H9 (cell line): Measurements from ENCODE around the gene UGT2B17. TPM values are rescaled to one million over a fixed set of nuclear protein-coding genes. Genes with fewer than 3 reads are reported as not detected.

Source experiments
- DNase-seq: peaks from one replicate; pipeline ENCODE4 v3.0.0-alpha.2; 2017
- H2AFZ ChIP-seq: one replicate; pipeline ENCODE4 v1.6.1; 2013; ENCODE audit warnings: mild to moderate bottlenecking, low read length, control low read depth, moderate library complexity
- H2AK5ac ChIP-seq: 2 replicates; pipeline ENCODE4 v1.6.1; 2013; ENCODE audit warnings: low read length, control low read depth, mixed read lengths; ENCODE audit not compliant: insufficient read length
- H2BK120ac ChIP-seq: one replicate; pipeline ENCODE4 v1.6.1; 2013; ENCODE audit warnings: low read depth, mild to moderate bottlenecking, low read length, control low read depth, inconsistent platforms; ENCODE audit not compliant: poor library complexity, severe bottlenecking
- H2BK12ac ChIP-seq: 2 replicates; pipeline ENCODE4 v1.6.1; 2013; ENCODE audit warnings: low read length, control low read depth, mixed read lengths, low read depth; ENCODE audit not compliant: insufficient read length
- H2BK15ac ChIP-seq: 2 replicates; pipeline ENCODE4 v1.6.1; 2013; ENCODE audit warnings: low read depth, low read length, control low read depth
- H2BK20ac ChIP-seq: one replicate; pipeline ENCODE4 v1.6.1; 2013; ENCODE audit warnings: low read depth, mild to moderate bottlenecking, low read length, control low read depth, inconsistent platforms; ENCODE audit not compliant: poor library complexity, severe bottlenecking
- H2BK5ac ChIP-seq: 2 replicates; pipeline ENCODE4 v1.6.1; 2013; ENCODE audit warnings: low read length, control low read depth, mixed read lengths; ENCODE audit not compliant: insufficient read length
- H3K14ac ChIP-seq: 2 replicates; pipeline ENCODE4 v1.6.1; 2013; ENCODE audit warnings: low read length, control low read depth; ENCODE audit not compliant: insufficient read depth
- H3K18ac ChIP-seq: 2 replicates; pipeline ENCODE4 v1.6.1; 2013; ENCODE audit warnings: low read depth, mild to moderate bottlenecking, mixed read lengths, low read length, control low read depth; ENCODE audit not compliant: insufficient read length
- H3K23ac ChIP-seq: 2 replicates; pipeline ENCODE4 v1.6.1; 2013; ENCODE audit warnings: low read length, control low read depth, mixed read lengths, low read depth; ENCODE audit not compliant: insufficient read length
- H3K23me2 ChIP-seq: 2 replicates; pipeline ENCODE4 v1.6.1; 2013; ENCODE audit warnings: low read depth, mild to moderate bottlenecking, mixed read lengths, low read length, control low read depth; ENCODE audit not compliant: insufficient read length, poor library complexity, severe bottlenecking
- H3K27ac ChIP-seq: 2 replicates; pipeline ENCODE4 v1.5.1; 2013; ENCODE audit warnings: low read length, control low read depth, mixed read lengths, low read depth; ENCODE audit not compliant: insufficient read length
- H3K27me3 ChIP-seq: 2 replicates; pipeline ENCODE4 v1.6.1; 2013; ENCODE audit warnings: low read length, control low read depth, inconsistent platforms; ENCODE audit not compliant: insufficient read depth
- H3K4ac ChIP-seq: 2 replicates; pipeline ENCODE4 v1.6.1; 2013; ENCODE audit warnings: low read depth, mild to moderate bottlenecking, control low read depth, inconsistent platforms, low read length, moderate library complexity
- H3K4me1 ChIP-seq: 2 replicates; pipeline ENCODE4 v1.6.1; 2013; ENCODE audit warnings: low read length, control low read depth, inconsistent platforms; ENCODE audit not compliant: insufficient read depth
- H3K4me2 ChIP-seq: 2 replicates; pipeline ENCODE4 v1.6.1; 2013; ENCODE audit warnings: low read length, control low read depth, mixed read lengths; ENCODE audit not compliant: insufficient read length, insufficient read depth
- H3K56ac ChIP-seq: 2 replicates; pipeline ENCODE4 v1.6.1; 2013; ENCODE audit warnings: low read depth, mild to moderate bottlenecking, mixed read lengths, low read length, control low read depth; ENCODE audit not compliant: insufficient read length
- H3K79me1 ChIP-seq: 2 replicates; pipeline ENCODE4 v1.6.1; 2013; ENCODE audit warnings: low read depth, mild to moderate bottlenecking, moderate library complexity, low read length, control low read depth, inconsistent platforms; ENCODE audit not compliant: insufficient read depth, poor library complexity, severe bottlenecking
- H3K79me2 ChIP-seq: 2 replicates; pipeline ENCODE4 v1.6.1; 2013; ENCODE audit warnings: low read length, control low read depth, inconsistent platforms; ENCODE audit not compliant: insufficient read depth
- H3K9ac ChIP-seq: 2 replicates; pipeline ENCODE4 v1.6.1; 2013; ENCODE audit warnings: low read length, control low read depth, mixed read lengths; ENCODE audit not compliant: insufficient read length; ENCODE audit errors: extremely low read depth
- H3K9me3 ChIP-seq: one replicate; pipeline ENCODE4 v1.6.1; 2013; ENCODE audit warnings: low read depth, low read length, inconsistent platforms; ENCODE audit not compliant: control insufficient read depth
- H3T11ph ChIP-seq: one replicate; pipeline ENCODE4 v1.6.1; 2013; ENCODE audit warnings: mild to moderate bottlenecking, low read length, control low read depth, inconsistent platforms
- H4K20me1 ChIP-seq: one replicate; pipeline ENCODE4 v1.6.1; 2013; ENCODE audit not compliant: control insufficient read depth, insufficient read length, insufficient read depth
- H4K5ac ChIP-seq: 2 replicates; pipeline ENCODE4 v1.6.1; 2013; ENCODE audit warnings: low read depth, mild to moderate bottlenecking, mixed read lengths, low read length, control low read depth; ENCODE audit not compliant: insufficient read length
- H4K8ac ChIP-seq: replicated peaks from 2 replicates; pipeline ENCODE4 v1.6.1; 2013; ENCODE audit warnings: low read length, control low read depth, mixed read lengths, low read depth; ENCODE audit not compliant: insufficient read length
- H4K91ac ChIP-seq: 2 replicates; pipeline ENCODE4 v1.6.1; 2013; ENCODE audit warnings: low read depth, mild to moderate bottlenecking, moderate library complexity, mixed read lengths, low read length, control low read depth; ENCODE audit not compliant: insufficient read length
- H3K27ac Mint-ChIP-seq, 3 experiments: 2 replicates in 2 of 3; 3 replicates in 1 of 3; pipeline ENCODE4 v1.8.0; 2020 to 2021; ENCODE audit warnings: mixed read lengths in 3 of 3, mild to moderate bottlenecking in 1 of 3, moderate library complexity in 1 of 3
- H3K27me3 Mint-ChIP-seq: 2 replicates; pipeline ENCODE4 v1.8.0; 2021; ENCODE audit warnings: low read depth, mild to moderate bottlenecking, moderate library complexity, mixed read lengths
- H3K36me3 Mint-ChIP-seq, 3 experiments: 2 replicates in 2 of 3; 3 replicates in 1 of 3; pipeline ENCODE4 v1.8.0; 2020 to 2021; ENCODE audit warnings: low read depth in 3 of 3, mixed read lengths in 3 of 3; ENCODE audit not compliant: insufficient read depth in 1 of 3
- H3K4me1 Mint-ChIP-seq, 2 experiments: 2 replicates each; pipeline ENCODE4 v1.8.0; 2020; ENCODE audit warnings: mixed read lengths in 2 of 2
- H3K4me3 Mint-ChIP-seq, 2 experiments: 2 replicates in 1 of 2; 3 replicates in 1 of 2; pipeline ENCODE4 v1.8.0; 2020 to 2021; ENCODE audit warnings: mild to moderate bottlenecking in 2 of 2, mixed read lengths in 2 of 2, moderate library complexity in 1 of 2
- H3K9me3 Mint-ChIP-seq, 2 experiments: 2 replicates in 1 of 2; 3 replicates in 1 of 2; pipeline ENCODE4 v1.8.0; 2020; ENCODE audit warnings: mild to moderate bottlenecking in 2 of 2, mixed read lengths in 2 of 2, moderate library complexity in 1 of 2
- WGBS: extraction: QIAGEN DNeasy Blood & Tissue Kit; methylation state at CpG from one replicate; pipeline ENCODE4 v1.1.7; 2013; ENCODE audit warnings: missing lambda C conversion rate, low lambda C conversion rate, mixed read lengths; ENCODE audit not compliant: insufficient read length; ENCODE audit errors: extremely low coverage; 5-methylcytosine and 5-hydroxymethylcytosine counted together
- total RNA-seq: library from RNA; stranded (reverse); gene quantifications from 2 replicates; pipeline ENCODE4 v1.2.1, GENCODE V29; 2021
- TF ChIP-seq, protein P1 (sequence below): fragments of 200-600 bp; sonication (generic); conservative IDR thresholded peaks from 3 replicates; pipeline ENCODE4 v1.8.0; 2021; ENCODE audit warnings: antibody characterized with exemption, mild to moderate bottlenecking

UGT2B17 gene
- total RNA-seq, 1 experiment from 2014 or later: not detected

DNA sequence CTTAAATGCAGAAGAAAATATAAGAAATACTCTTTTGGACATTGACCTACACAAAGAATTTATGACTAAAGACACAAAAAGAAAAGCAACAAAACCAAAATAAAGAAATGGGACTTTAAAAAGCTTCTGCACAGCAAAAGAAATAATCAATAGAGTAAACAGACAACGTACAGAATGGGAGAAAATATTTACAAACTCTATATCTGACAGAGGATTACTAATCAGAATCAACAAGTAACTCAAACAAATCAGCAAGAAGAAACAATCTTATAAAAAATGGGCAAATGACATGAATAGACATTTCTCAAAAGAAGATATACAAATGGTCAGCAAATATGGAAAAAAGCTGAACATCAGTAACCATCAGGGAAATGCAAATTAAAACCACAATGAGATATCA is 37.6 kb upstream of the UGT2B17 start:
- TF ChIP-seq, protein P1, sequence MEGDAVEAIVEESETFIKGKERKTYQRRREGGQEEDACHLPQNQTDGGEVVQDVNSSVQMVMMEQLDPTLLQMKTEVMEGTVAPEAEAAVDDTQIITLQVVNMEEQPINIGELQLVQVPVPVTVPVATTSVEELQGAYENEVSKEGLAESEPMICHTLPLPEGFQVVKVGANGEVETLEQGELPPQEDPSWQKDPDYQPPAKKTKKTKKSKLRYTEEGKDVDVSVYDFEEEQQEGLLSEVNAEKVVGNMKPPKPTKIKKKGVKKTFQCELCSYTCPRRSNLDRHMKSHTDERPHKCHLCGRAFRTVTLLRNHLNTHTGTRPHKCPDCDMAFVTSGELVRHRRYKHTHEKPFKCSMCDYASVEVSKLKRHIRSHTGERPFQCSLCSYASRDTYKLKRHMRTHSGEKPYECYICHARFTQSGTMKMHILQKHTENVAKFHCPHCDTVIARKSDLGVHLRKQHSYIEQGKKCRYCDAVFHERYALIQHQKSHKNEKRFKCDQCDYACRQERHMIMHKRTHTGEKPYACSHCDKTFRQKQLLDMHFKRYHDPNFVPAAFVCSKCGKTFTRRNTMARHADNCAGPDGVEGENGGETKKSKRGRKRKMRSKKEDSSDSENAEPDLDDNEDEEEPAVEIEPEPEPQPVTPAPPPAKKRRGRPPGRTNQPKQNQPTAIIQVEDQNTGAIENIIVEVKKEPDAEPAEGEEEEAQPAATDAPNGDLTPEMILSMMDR: no peak
- Histone ChIP-seq H3K14ac (no peak overlapping the region), H3K23ac (no peak overlapping the region), H3K4ac (no peak overlapping the region), H3K79me2 (no peaks in the 10 kb centered on the region), H3K27me3 (no peaks in the 10 kb centered on the region), H3K18ac (no peak overlapping the region), H4K20me1 (no peaks in the 10 kb centered on the region), H3K27ac (no peak overlapping the region), H3K4me2 (no peak overlapping the region), H2BK12ac (no peak overlapping the region), H2BK20ac (no peak overlapping the region), H2BK5ac (no peak overlapping the region), H2BK120ac (no peak overlapping the region), H2AK5ac (no peak overlapping the region), H4K91ac (no peak overlapping the region), H3K79me1 (no peaks in the 10 kb centered on the region), H2AFZ (no peak overlapping the region), H3K56ac (no peak overlapping the region), H3K9ac (no peak overlapping the region), H4K5ac (no peak overlapping the region), H3K23me2 (no peaks in the 10 kb centered on the region), H3K9me3 (no peaks in the 10 kb centered on the region), H3T11ph (no peak overlapping the region), H2BK15ac (no peak overlapping the region), H4K8ac (no peak overlapping the region), H3K4me1 (no peaks in the 10 kb centered on the region)
- Mint-ChIP-seq H3K4me1 (no peaks in the 10 kb centered on the region), H3K27me3 (no peaks in the 10 kb centered on the region), H3K4me3 (no peak overlapping the region), H3K27ac (no peak overlapping the region), H3K36me3 (no peaks in the 10 kb centered on the region), H3K9me3 (no peaks in the 10 kb centered on the region)
- DNase-seq: no peak
- no CpG with 5 or more reads among the region's 1 CpG for WGBS
